Omental fat pad (tissue), 4 donors: ENCODE results near the gene MORC3. TPM values are rescaled to one million over a fixed set of nuclear protein-coding genes. Genes with fewer than 3 reads are reported as not detected.
"Not testable (repeated sequence)": the region's sequence is repeated elsewhere in the genome, so short reads cannot be mapped to it uniquely, and the experiment has no call there.

Source experiments
- ATAC-seq: fragments of 150-250 bp; one replicate; pipeline ENCODE4 v1.9.1; 2016; ENCODE audit warnings: mild to moderate bottlenecking, moderate library complexity; ENCODE audit not compliant: low FRiP score
- DNase-seq: peaks from one replicate; pipeline ENCODE4 v3.0.0-alpha.2; 2019; ENCODE audit warnings: low spot score
- CTCF ChIP-seq, 3 donors: fragments of 450-650 bp; IDR thresholded peaks; one replicate each; pipeline ENCODE4 v1.5.1; 2016 to 2017; ENCODE audit warnings: antibody characterized with exemption in 3 of 3, mild to moderate bottlenecking in 3 of 3, moderate library complexity in 2 of 3
- total RNA-seq, 4 donors: library from RNA; depleted of rRNA; stranded (reverse); fragments of >200 nt; gene quantifications; one replicate each; pipeline ENCODE4 v1.1.0, GENCODE V29; 2016

Gene MORC3
- total RNA-seq: 10 to 100 TPM; 26.8 to 43.2 (median 34.1) TPM

GRCh38 chr21:36319767-36320420 lies at the start of gene MORC3:
Gene MORC3 (plus strand): TSS chr21:36320197. CDS start chr21:36320265, 68 bp downstream.
- no peak for TF ChIP-seq CTCF (IDR thresholded peaks at IDR 0.05)
- DNase-seq: peak; percentile 87
- ATAC-seq: peak; percentile 99

- not testable (repeated sequence) for DNase-seq, ATAC-seq
Measured at GRCh38 chr21:36270786-36271695, 49.0 kb upstream of the MORC3 start.

- TF ChIP-seq CTCF (IDR thresholded peaks at IDR 0.05): no peak
- ATAC-seq (no peak), DNase-seq (no peak)
Measured at GRCh38 chr21:36274128-36274527, 45.9 kb upstream of the MORC3 start.

- ATAC-seq: no peak
- TF ChIP-seq CTCF (IDR thresholded peaks at IDR 0.05): no peak
- no peak for DNase-seq
Measured at GRCh38 chr21:36282568-36283230, 37.3 kb upstream of the MORC3 start.

GRCh38 chr21:36283231-36283622 lies 36.8 kb upstream of the MORC3 start:
- DNase-seq, ATAC-seq: not testable (repeated sequence)

GRCh38 chr21:36288651-36289243 lies 31.2 kb upstream of the MORC3 start:
- no peak for ATAC-seq

GRCh38 chr21:36291509-36291908 lies 28.5 kb upstream of the MORC3 start:
- DNase-seq (no peak), ATAC-seq (no peak)
- TF ChIP-seq CTCF (IDR thresholded peaks at IDR 0.05): no peak

More at GRCh38 chr21:36288651-36289243, 31.2 kb upstream of the MORC3 start:
- no peak for DNase-seq
- TF ChIP-seq CTCF (IDR thresholded peaks at IDR 0.05): no peak
